ENCODE results near the gene PIANP.
A peak's percentile ranks its signal among the peaks of the same experiment; 100 is the strongest.

Gene PIANP

GRCh38 chr12:6703631-6704030 is 3.0 kb upstream of the PIANP start:
- no peak for DNase-seq (ENCODE audit: low read depth in 2 of 2)
- H3K4me3 ChIP-seq (replicated peaks in 1 of 2; ENCODE audit: low read depth in 2 of 2, low read length in 2 of 2), result no peak overlapping the region

GRCh38 chr12:6701078-6701768 is 608 bp upstream of the PIANP start:
- TF ChIP-seq CTCF (IDR thresholded peaks at IDR 0.05; ENCODE audit: low read depth, low read length), result no peak
- no peak for DNase-seq (ENCODE audit: low read depth in 2 of 2)
- H3K4me3 ChIP-seq (replicated peaks in 1 of 2; ENCODE audit: low read depth in 2 of 2, low read length in 2 of 2), result peak overlapping the region; percentile 31 to 42

More at GRCh38 chr12:6703631-6704030, 3.0 kb upstream of the PIANP start:
- no peak for TF ChIP-seq CTCF (IDR thresholded peaks at IDR 0.05; ENCODE audit: low read depth, low read length)

GRCh38 chr12:6699989-6700645 is 498 bp downstream of the PIANP start:
- TF ChIP-seq CTCF (IDR thresholded peaks at IDR 0.05; ENCODE audit: low read depth, low read length), result no peak
- no peak for DNase-seq (ENCODE audit: low read depth in 2 of 2)
- peak overlapping the region; percentile 35 to 38 for H3K4me3 ChIP-seq (replicated peaks in 1 of 2; ENCODE audit: low read depth in 2 of 2, low read length in 2 of 2)

- TF ChIP-seq CTCF (IDR thresholded peaks at IDR 0.05; ENCODE audit: low read depth, low read length), result no peak
- DNase-seq (ENCODE audit: low read depth in 2 of 2), result no peak
- peak overlapping the region; percentile 35 to 38 for H3K4me3 ChIP-seq (replicated peaks in 1 of 2; ENCODE audit: low read depth in 2 of 2, low read length in 2 of 2)
These were observed 1.2 kb downstream of the PIANP start for GRCh38 chr12:6699259-6699988.

- no peak for DNase-seq (ENCODE audit: low read depth in 2 of 2)
- no peak for TF ChIP-seq CTCF (IDR thresholded peaks at IDR 0.05; ENCODE audit: low read depth, low read length)
These were observed 2.1 kb downstream of the PIANP start for GRCh38 chr12:6698352-6699046.

GRCh38 chr12:6697584-6698351 is 2.8 kb downstream of the PIANP start:
- H3K4me3 ChIP-seq (replicated peaks in 1 of 2; ENCODE audit: low read depth in 2 of 2, low read length in 2 of 2), result no peak overlapping the region

More at GRCh38 chr12:6698352-6699046, 2.1 kb downstream of the PIANP start:
- H3K4me3 ChIP-seq (replicated peaks in 1 of 2; ENCODE audit: low read depth in 2 of 2, low read length in 2 of 2), result no peak overlapping the region

More at GRCh38 chr12:6697584-6698351, 2.8 kb downstream of the PIANP start:
- peak; percentile 67 for TF ChIP-seq CTCF (IDR thresholded peaks at IDR 0.05; ENCODE audit: low read depth, low read length)
- peak; percentile 65 to 68 for DNase-seq (ENCODE audit: low read depth in 2 of 2)

Data from cardiac fibroblast (primary cell).